ENCODE measurements around the gene ARHGEF1. TPM values are rescaled to one million over a fixed set of nuclear protein-coding genes. Genes with fewer than 3 reads are reported as not detected.

The ARHGEF1 gene
- total and polyA plus RNA-seq, 3 donors from 2014 or later = 33.2 to 56.3 (median 51.2) TPM

DNA sequence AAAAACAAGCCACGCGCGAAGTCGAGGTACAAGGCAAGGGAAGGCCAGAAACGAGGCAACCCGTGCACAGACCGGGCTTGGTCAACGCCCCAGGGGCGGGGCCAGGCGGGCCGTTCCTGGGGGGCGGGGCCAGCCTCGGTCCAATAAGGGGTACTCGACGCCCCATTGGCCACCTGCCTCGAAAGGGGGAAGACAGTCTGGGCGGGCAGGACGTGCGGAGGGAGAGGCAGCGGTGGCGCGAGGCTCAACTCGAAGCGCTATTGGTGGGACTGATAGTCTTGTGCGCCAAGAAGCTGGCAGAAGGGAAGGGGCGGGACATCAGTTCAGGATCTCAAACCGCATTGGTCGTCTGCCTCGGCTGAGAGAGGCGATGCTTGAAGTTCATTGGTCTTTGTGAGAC is 38.4 kb upstream of the ARHGEF1 start, which contains the start of gene LYPD4:
TSS of gene LYPD4 (minus strand) at position 83 of the 400 bp plus-strand sequence. CDS start 5,398 bp downstream, outside the sequence.
- no peaks in the 10 kb centered on the region for H3K36me3 ChIP-seq (ENCODE audit: low read depth, missing control alignments)
- H3K27me3 ChIP-seq = no peaks in the 10 kb centered on the region
- WGBS, 2 donors = 68 to 71% methylated on average over 26 to 30 of the region's 30 CpGs
- TF ChIP-seq POLR2A (IDR thresholded peaks at IDR 0.05) = no peak
- TF ChIP-seq, protein P1, sequence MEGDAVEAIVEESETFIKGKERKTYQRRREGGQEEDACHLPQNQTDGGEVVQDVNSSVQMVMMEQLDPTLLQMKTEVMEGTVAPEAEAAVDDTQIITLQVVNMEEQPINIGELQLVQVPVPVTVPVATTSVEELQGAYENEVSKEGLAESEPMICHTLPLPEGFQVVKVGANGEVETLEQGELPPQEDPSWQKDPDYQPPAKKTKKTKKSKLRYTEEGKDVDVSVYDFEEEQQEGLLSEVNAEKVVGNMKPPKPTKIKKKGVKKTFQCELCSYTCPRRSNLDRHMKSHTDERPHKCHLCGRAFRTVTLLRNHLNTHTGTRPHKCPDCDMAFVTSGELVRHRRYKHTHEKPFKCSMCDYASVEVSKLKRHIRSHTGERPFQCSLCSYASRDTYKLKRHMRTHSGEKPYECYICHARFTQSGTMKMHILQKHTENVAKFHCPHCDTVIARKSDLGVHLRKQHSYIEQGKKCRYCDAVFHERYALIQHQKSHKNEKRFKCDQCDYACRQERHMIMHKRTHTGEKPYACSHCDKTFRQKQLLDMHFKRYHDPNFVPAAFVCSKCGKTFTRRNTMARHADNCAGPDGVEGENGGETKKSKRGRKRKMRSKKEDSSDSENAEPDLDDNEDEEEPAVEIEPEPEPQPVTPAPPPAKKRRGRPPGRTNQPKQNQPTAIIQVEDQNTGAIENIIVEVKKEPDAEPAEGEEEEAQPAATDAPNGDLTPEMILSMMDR (IDR thresholded peaks at IDR 0.05) = no peak
- no peaks in the 10 kb centered on the region for H3K9me3 ChIP-seq
- peak within 1 kb of the TSS; percentile 31 to 83 for H3K27ac ChIP-seq
- intact Hi-C loops (cut with DNase I; ENCODE audit: low total_unique reads) = no loop called here
- H3K4me3 ChIP-seq = peak within 1 kb of the TSS; percentile 46 to 49
- DNase-seq = peak; percentile 92
- no peaks in the 10 kb centered on the region for H3K4me1 ChIP-seq

DNA sequence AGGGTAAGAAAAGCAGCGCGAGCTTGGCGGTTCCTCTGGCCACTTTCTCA is 38.2 kb upstream of the ARHGEF1 start, which contains the start of gene DMRTC2:
TSS of gene DMRTC2 (plus strand) at position 42 of the 50 bp plus-strand sequence. CDS start 2,387 bp downstream, outside the sequence.
- DNase-seq = no peak
- H3K27ac ChIP-seq = peak within 1 kb of the TSS; percentile 31 to 83
- no peaks in the 10 kb centered on the region for H3K4me1 ChIP-seq
- no peak for TF ChIP-seq POLR2A (IDR thresholded peaks at IDR 0.05)
- TF ChIP-seq, protein P1 (IDR thresholded peaks at IDR 0.05) = no peak
- H3K9me3 ChIP-seq = no peaks in the 10 kb centered on the region
- no peaks in the 10 kb centered on the region for H3K36me3 ChIP-seq (ENCODE audit: low read depth, missing control alignments)
- 62 to 81% methylated on average over 3 of the region's 3 CpGs for WGBS, 2 donors
- peak within 1 kb of the TSS; percentile 46 to 49 for H3K4me3 ChIP-seq
- H3K27me3 ChIP-seq = no peaks in the 10 kb centered on the region
- intact Hi-C loops (cut with DNase I; ENCODE audit: low total_unique reads) = no loop called here

DNA sequence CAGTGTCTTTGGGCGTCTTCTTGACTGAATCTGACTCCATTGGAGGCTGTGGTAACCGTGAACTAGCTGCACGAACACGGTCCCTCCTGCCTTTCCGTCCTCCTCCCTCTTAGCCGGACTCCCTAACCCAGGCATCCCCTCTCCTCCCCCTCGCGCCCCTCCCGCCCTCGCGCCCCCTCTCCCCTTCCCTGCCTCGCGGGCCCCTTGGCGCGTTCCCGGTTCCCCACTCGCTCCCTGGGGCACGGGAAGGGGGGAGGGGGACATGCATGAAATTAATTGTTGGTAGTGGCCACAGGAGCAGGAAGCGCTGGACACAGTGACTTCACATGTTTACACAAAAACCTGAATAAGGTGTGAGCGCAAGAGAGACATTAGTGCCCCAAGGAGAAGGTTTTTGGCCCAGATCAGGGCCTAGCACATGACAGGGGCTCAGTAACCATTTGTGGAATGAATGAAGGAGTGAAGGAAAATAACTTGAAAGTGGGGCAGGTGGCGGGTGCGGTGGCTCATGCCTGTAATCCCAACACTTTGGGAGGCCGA is 37.9 kb upstream of the ARHGEF1 start:
- no peak for TF ChIP-seq POLR2A (IDR thresholded peaks at IDR 0.05)
- TF ChIP-seq, protein P1 (IDR thresholded peaks at IDR 0.05) = no peak
- 63 to 82% methylated on average over 18 to 23 of the region's 23 CpGs for WGBS, 2 donors
- DNase-seq = no peak
- Histone ChIP-seq H3K27ac (peak overlapping the region; percentile 28 to 83), H3K9me3 (no peaks in the 10 kb centered on the region), H3K36me3 (ENCODE audit: low read depth, missing control alignments) (no peaks in the 10 kb centered on the region), H3K4me3 (peak overlapping the region; percentile 46 to 49), H3K27me3 (no peaks in the 10 kb centered on the region), H3K4me1 (no peaks in the 10 kb centered on the region)
- intact Hi-C loops (cut with DNase I; ENCODE audit: low total_unique reads) = no loop called here

DNA sequence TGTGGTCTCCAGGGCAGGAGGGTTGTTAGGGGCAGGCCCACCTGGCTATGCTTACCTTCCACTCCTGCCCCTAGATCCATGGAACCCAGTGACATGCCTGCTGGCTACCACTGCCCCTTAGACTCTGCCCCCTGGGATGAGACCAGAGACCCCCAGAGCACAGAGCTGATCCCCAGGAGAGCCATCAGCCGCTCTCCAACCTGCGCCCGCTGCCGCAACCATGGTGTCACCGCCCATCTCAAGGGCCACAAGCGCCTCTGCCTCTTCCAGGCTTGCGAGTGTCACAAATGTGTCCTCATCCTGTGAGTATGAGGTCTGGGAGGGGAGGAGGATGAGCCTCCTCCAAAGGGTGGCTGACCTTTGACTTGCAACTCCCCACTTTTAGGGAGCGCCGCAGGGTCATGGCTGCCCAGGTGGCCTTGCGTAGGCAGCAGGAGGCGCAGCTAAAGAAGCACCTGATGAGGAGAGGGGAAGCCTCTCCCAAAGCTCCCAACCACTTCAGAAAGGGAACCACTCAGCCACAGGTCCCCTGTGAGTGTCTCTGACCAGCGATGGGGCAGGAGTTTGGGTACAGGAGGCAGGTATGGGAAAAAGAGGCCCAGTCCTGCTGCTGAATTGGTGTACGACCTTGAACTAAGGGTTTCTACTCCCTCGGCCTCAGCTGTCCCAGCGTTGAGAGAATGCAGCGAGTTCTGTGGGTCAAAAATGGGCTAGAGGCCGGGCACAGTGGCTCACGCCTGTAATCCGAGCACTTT is 35.5 kb upstream of the ARHGEF1 start:
- H3K4me3 ChIP-seq = no peak overlapping the region
- no peaks in the 10 kb centered on the region for H3K27me3 ChIP-seq
- no peaks in the 10 kb centered on the region for H3K4me1 ChIP-seq
- intact Hi-C loops (cut with DNase I; ENCODE audit: low total_unique reads) = no loop called here
- 82 to 94% methylated on average over 9 to 19 of the region's 19 CpGs for WGBS, 2 donors
- no peaks in the 10 kb centered on the region for H3K9me3 ChIP-seq
- no peak for DNase-seq
- no peak for TF ChIP-seq POLR2A (IDR thresholded peaks at IDR 0.05)
- TF ChIP-seq, protein P1 (IDR thresholded peaks at IDR 0.05) = no peak
- no peaks in the 10 kb centered on the region for H3K36me3 ChIP-seq (ENCODE audit: low read depth, missing control alignments)
- no peak overlapping the region for H3K27ac ChIP-seq

DNA sequence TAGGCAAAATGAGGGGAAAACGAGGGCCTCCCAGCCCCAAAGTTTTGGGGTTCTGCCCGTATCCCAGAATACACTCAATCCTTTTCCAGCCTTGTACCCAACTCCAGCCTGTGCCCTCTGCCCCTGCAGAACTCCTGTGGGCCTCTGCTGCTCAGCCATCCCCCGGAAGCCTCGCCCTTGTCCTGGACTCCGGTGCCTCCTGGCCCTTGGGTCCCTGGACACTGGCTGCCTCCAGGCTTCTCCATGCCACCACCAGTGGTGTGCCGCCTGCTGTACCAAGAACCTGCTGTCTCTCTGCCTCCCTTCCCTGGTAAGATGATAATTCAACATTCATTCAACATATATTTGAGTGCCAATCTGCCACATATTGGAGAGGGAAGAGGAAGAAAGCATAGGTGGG is 34.3 kb upstream of the ARHGEF1 start:
- H3K4me1 ChIP-seq = no peaks in the 10 kb centered on the region
- H3K36me3 ChIP-seq (ENCODE audit: low read depth, missing control alignments) = no peaks in the 10 kb centered on the region
- no peak overlapping the region for H3K4me3 ChIP-seq
- TF ChIP-seq, protein P1 (IDR thresholded peaks at IDR 0.05) = no peak
- TF ChIP-seq POLR2A (IDR thresholded peaks at IDR 0.05) = no peak
- H3K27me3 ChIP-seq = no peaks in the 10 kb centered on the region
- intact Hi-C loops (cut with DNase I; ENCODE audit: low total_unique reads) = no loop called here
- no peaks in the 10 kb centered on the region for H3K9me3 ChIP-seq
- no peak overlapping the region for H3K27ac ChIP-seq
- DNase-seq = no peak
- 87 to 91% methylated on average over 6 of the region's 6 CpGs for WGBS, 2 donors

Data from testis (tissue), 3 donors.